Measurements from ENCODE around the gene CACNA1I.
A peak's percentile ranks its signal among the peaks of the same experiment; 100 is the strongest.

Gene CACNA1I

GRCh38 chr22:39712751-39713525 lies 142.4 kb downstream of the CACNA1I start:
- no peaks in the 10 kb centered on the region for H3K9me3 ChIP-seq (ENCODE audit: control insufficient read depth, insufficient read depth, low read depth, low read length)
- no peaks in the 10 kb centered on the region for H3K36me3 ChIP-seq (ENCODE audit: control insufficient read depth in 2 of 2, insufficient read depth in 1 of 2, low read length in 2 of 2)
- TF ChIP-seq, protein P1, sequence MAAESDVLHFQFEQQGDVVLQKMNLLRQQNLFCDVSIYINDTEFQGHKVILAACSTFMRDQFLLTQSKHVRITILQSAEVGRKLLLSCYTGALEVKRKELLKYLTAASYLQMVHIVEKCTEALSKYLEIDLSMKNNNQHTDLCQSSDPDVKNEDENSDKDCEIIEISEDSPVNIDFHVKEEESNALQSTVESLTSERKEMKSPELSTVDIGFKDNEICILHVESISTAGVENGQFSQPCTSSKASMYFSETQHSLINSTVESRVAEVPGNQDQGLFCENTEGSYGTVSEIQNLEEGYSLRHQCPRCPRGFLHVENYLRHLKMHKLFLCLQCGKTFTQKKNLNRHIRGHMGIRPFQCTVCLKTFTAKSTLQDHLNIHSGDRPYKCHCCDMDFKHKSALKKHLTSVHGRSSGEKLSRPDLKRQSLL (tag by site-specific recombination; IDR thresholded peaks at IDR 0.05) = no peak
- TF ChIP-seq ZFP3 (tag by site-specific recombination; IDR thresholded peaks at IDR 0.05; ENCODE audit: low read depth) (no peak), ZNF629 (tag by site-specific recombination; IDR thresholded peaks at IDR 0.05) (no peak), ZNF521 (tag by site-specific recombination; IDR thresholded peaks at IDR 0.05) (no peak), ZNF311 (tag by site-specific recombination; IDR thresholded peaks at IDR 0.05; ENCODE audit: borderline replicate concordance) (no peak), RBAK (tag by site-specific recombination; IDR thresholded peaks at IDR 0.05) (no peak), KLF1 (tag by site-specific recombination; IDR thresholded peaks at IDR 0.05) (no peak), ZNF548 (tag by site-specific recombination; IDR thresholded peaks at IDR 0.05) (no peak), EGR2 (tag by site-specific recombination; IDR thresholded peaks at IDR 0.05; ENCODE audit: low read depth) (no peak)
- TF ChIP-seq, protein P2, sequence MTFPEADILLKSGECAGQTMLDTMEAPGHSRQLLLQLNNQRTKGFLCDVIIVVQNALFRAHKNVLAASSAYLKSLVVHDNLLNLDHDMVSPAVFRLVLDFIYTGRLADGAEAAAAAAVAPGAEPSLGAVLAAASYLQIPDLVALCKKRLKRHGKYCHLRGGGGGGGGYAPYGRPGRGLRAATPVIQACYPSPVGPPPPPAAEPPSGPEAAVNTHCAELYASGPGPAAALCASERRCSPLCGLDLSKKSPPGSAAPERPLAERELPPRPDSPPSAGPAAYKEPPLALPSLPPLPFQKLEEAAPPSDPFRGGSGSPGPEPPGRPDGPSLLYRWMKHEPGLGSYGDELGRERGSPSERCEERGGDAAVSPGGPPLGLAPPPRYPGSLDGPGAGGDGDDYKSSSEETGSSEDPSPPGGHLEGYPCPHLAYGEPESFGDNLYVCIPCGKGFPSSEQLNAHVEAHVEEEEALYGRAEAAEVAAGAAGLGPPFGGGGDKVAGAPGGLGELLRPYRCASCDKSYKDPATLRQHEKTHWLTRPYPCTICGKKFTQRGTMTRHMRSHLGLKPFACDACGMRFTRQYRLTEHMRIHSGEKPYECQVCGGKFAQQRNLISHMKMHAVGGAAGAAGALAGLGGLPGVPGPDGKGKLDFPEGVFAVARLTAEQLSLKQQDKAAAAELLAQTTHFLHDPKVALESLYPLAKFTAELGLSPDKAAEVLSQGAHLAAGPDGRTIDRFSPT (tag by site-specific recombination; IDR thresholded peaks at IDR 0.05) = no peak
- TF ChIP-seq, protein P3, sequence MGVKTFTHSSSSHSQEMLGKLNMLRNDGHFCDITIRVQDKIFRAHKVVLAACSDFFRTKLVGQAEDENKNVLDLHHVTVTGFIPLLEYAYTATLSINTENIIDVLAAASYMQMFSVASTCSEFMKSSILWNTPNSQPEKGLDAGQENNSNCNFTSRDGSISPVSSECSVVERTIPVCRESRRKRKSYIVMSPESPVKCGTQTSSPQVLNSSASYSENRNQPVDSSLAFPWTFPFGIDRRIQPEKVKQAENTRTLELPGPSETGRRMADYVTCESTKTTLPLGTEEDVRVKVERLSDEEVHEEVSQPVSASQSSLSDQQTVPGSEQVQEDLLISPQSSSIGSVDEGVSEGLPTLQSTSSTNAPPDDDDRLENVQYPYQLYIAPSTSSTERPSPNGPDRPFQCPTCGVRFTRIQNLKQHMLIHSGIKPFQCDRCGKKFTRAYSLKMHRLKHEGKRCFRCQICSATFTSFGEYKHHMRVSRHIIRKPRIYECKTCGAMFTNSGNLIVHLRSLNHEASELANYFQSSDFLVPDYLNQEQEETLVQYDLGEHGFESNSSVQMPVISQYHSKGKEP (tag by site-specific recombination; IDR thresholded peaks at IDR 0.05) = no peak
- ChIA-PET POLR2A (no interaction called here), CTCF (interaction anchor here (1.2 kb wide), 1 partner anchor 26 kb away, joined by 3 read pairs; no protein-coding TSS in a partner anchor)
- H3K4me1 ChIP-seq (ENCODE audit: control insufficient read depth, insufficient read depth, low read length) = no peaks in the 10 kb centered on the region
- H3K27ac ChIP-seq (ENCODE audit: extremely low read depth, low read depth, low read length) = no peak overlapping the region
- H3K4me3 ChIP-seq (ENCODE audit: low read depth, low read length) = no peak overlapping the region

DNA sequence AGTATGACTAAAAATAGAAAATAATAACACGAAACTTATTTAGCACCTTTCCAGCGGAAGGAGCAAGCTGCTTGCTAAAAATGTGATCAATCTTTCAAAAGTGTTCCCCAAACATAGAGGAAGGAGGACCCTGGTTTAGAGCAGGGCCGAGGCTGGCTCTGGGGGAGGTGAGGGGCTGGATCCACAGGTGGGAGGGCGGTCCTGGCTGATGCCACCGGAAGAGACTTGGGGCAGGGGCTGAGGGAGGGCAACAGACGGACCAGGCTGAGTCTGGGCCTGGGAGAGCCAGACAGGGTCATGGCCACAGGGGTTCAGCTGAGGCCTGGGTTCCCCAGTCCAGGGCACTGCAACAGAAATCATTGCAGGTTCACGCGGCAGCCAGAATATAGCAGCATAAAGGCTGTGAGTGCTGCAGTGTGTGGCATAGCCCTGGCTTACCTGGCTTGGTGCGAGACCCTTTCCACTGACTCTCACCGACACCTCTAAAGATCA lies 143.3 kb downstream of the CACNA1I start:
- H3K36me3 ChIP-seq (ENCODE audit: control insufficient read depth in 2 of 2, insufficient read depth in 1 of 2, low read length in 2 of 2) = no peaks in the 10 kb centered on the region
- POLR2A ChIA-PET = no interaction called here
- no peaks in the 10 kb centered on the region for H3K4me1 ChIP-seq (ENCODE audit: control insufficient read depth, insufficient read depth, low read length)
- no peak overlapping the region for H3K4me3 ChIP-seq (ENCODE audit: low read depth, low read length)
- CTCF ChIA-PET = no interaction called here
- no peak overlapping the region for H3K27ac ChIP-seq (ENCODE audit: extremely low read depth, low read depth, low read length)
- no peaks in the 10 kb centered on the region for H3K9me3 ChIP-seq (ENCODE audit: control insufficient read depth, insufficient read depth, low read depth, low read length)
- TF ChIP-seq MEIS1 (CRISPR knock-in tag; IDR thresholded peaks at IDR 0.05; ENCODE audit: borderline replicate concordance) = no peak
- no peak for TF ChIP-seq ZSCAN23 (tag by site-specific recombination; IDR thresholded peaks at IDR 0.05)
- 0 out of 2 replicates have a peak, but pooled peaks have one; percentile 33 for TF ChIP-seq SCRT1 (tag by site-specific recombination; IDR thresholded peaks at IDR 0.05; ENCODE audit: borderline replicate concordance)
- TF ChIP-seq ZBTB20 (tag by site-specific recombination; IDR thresholded peaks at IDR 0.05) = 0 out of 2 replicates have a peak, but pooled peaks have one; percentile 30
- TF ChIP-seq ZNF561 (tag by site-specific recombination; IDR thresholded peaks at IDR 0.05; ENCODE audit: borderline replicate concordance) = no peak
- no peak for TF ChIP-seq ZNF558 (tag by site-specific recombination; IDR thresholded peaks at IDR 0.05)
- no peak for TF ChIP-seq ZSCAN5A (tag by site-specific recombination; IDR thresholded peaks at IDR 0.05)
- TF ChIP-seq ZNF184 (tag by site-specific recombination; IDR thresholded peaks at IDR 0.05) = no peak
- no peak for TF ChIP-seq TSHZ1 (tag by site-specific recombination; IDR thresholded peaks at IDR 0.05; ENCODE audit: borderline replicate concordance)
- TF ChIP-seq GLIS2 (tag by site-specific recombination; IDR thresholded peaks at IDR 0.05) = no peak
- TF ChIP-seq PRDM6 (tag by site-specific recombination; IDR thresholded peaks at IDR 0.05) = no peak
- TF ChIP-seq SCRT2 (tag by site-specific recombination; IDR thresholded peaks at IDR 0.05) = peak; percentile 79

Measured in HEK293 (cell line).